Lung (tissue), 12 donors: Measurements from ENCODE around the gene ABCC4. TPM values are rescaled to one million over a fixed set of nuclear protein-coding genes. Genes with fewer than 3 reads are reported as not detected.

ENCODE experiments used
- ATAC-seq: fragments of 200-7000 bp; cut with Tn5 transposase; one replicate; pipeline ENCODE4 v1.9.1; 2020; ENCODE audit warnings: moderate number of reproducible peaks; ENCODE audit not compliant: insufficient read depth, low FRiP score
- DNase-seq, 3 donors: peaks; one replicate each; pipeline ENCODE4 v3.0.0-alpha.2; 2013 to 2017
- H3K27ac ChIP-seq, 2 donors: one replicate each; pipeline ENCODE4 v1.5.1; 2013; ENCODE audit warnings: mild to moderate bottlenecking in 2 of 2, moderate library complexity in 2 of 2, control low read depth in 1 of 2, inconsistent platforms in 1 of 2, low read depth in 1 of 2, low read length in 1 of 2
- H3K27me3 ChIP-seq, 3 donors: one replicate each; pipeline ENCODE4 v1.5.1; 2013; ENCODE audit warnings: low read length in 2 of 3; ENCODE audit not compliant: control insufficient read depth in 3 of 3, insufficient read depth in 3 of 3
- H3K36me3 ChIP-seq, 4 donors: one replicate each; pipeline ENCODE4 v1.5.1; 2013; ENCODE audit warnings: low read length in 4 of 4, mild to moderate bottlenecking in 1 of 4, moderate library complexity in 1 of 4; ENCODE audit not compliant: control insufficient read depth in 4 of 4, insufficient read depth in 4 of 4
- H3K4me1 ChIP-seq, 5 donors: one replicate each; pipeline ENCODE4 v1.5.1; 2013; ENCODE audit warnings: low read length in 5 of 5, mild to moderate bottlenecking in 2 of 5, moderate library complexity in 1 of 5; ENCODE audit not compliant: control insufficient read depth in 5 of 5, insufficient read depth in 5 of 5
- H3K4me3 ChIP-seq: one replicate; pipeline ENCODE4 v1.5.1; 2013; ENCODE audit warnings: mild to moderate bottlenecking, control low read depth, moderate library complexity
- H3K9ac ChIP-seq, 2 donors: one replicate each; pipeline ENCODE4 v1.5.1; 2013; ENCODE audit warnings: low read length in 2 of 2, control low read depth in 1 of 2; ENCODE audit not compliant: insufficient read depth in 1 of 2
- H3K9me3 ChIP-seq, 4 donors: one replicate each; pipeline ENCODE4 v1.5.1; 2013; ENCODE audit warnings: low read length in 3 of 4, mild to moderate bottlenecking in 1 of 4, moderate library complexity in 1 of 4; ENCODE audit not compliant: control insufficient read depth in 4 of 4, insufficient read depth in 3 of 4
- CTCF ChIP-seq: IDR thresholded peaks from 2 replicates; pipeline ENCODE4 v1.5.1; 2012; ENCODE audit warnings: mild to moderate bottlenecking; ENCODE audit errors: control extremely low read depth, extremely low read depth
- WGBS, 2 donors: extraction: QIAGEN DNeasy Blood & Tissue Kit; methylation state at CpG; one replicate each; pipeline ENCODE4 v1.1.7; 2013; 5-methylcytosine and 5-hydroxymethylcytosine counted together
- polyA plus RNA-seq, 2 donors: library from polyadenylated mRNA; stranded (reverse); fragments of 200-250 nt; gene quantifications; one replicate each; pipeline ENCODE4 v1.2.1, GENCODE V29; 2013
- total RNA-seq, 2 donors: library from RNA; depleted of rRNA in 1 of 2; stranded (reverse); fragments of >200 nt in 1 of 2; gene quantifications; one replicate each; pipeline ENCODE4 v1.2.1, GENCODE V29; 2014 to 2021
- donor health status: control.
- donor health status: control.
- donor health status: Bipolar disorder and iron deficiency.
- donor health status: healthy.
- donor health status: DM: yes; HTN: yes; CAD: no.

Gene ABCC4
- total and polyA plus RNA-seq, 4 donors = 7.1 to 38.7 (median 20.6) TPM

GRCh38 chr13:95261956-95262355 is 39.3 kb downstream of the ABCC4 start:
- no peak overlapping the region for H3K4me3 ChIP-seq
- ATAC-seq (no peak), DNase-seq (no peak)
- peaks cover 0 to 4% (median 3%) of the 10 kb centered on the region in 4 donors for H3K36me3 ChIP-seq
- H3K27ac ChIP-seq = no peak overlapping the region
- H3K9me3 ChIP-seq = peaks cover 0 to 2% (median 0%) of the 10 kb centered on the region in 4 donors
- H3K9ac ChIP-seq = no peak overlapping the region
- no peaks in the 10 kb centered on the region for H3K27me3 ChIP-seq
- TF ChIP-seq CTCF = no peak
- peaks cover 0 to 3% (median 0%) of the 10 kb centered on the region in 5 donors for H3K4me1 ChIP-seq
- 81 to 85% methylated on average over 3 of the region's 3 CpGs for WGBS, 2 donors

GRCh38 chr13:95260031-95260525 is 41.2 kb downstream of the ABCC4 start:
- WGBS, 2 donors = 92 to 95% methylated on average over 7 of the region's 7 CpGs
- no peak for TF ChIP-seq CTCF

GRCh38 chr13:95258619-95259194 is 42.5 kb downstream of the ABCC4 start:
- ATAC-seq = no peak
- Histone ChIP-seq H3K4me1 (peaks cover 0 to 1% (median 0%) of the 10 kb centered on the region in 5 donors), H3K27me3 (no peaks in the 10 kb centered on the region), H3K36me3 (peaks cover 0 to 4% (median 1%) of the 10 kb centered on the region in 4 donors), H3K4me3 (no peak overlapping the region), H3K9me3 (no peaks in the 10 kb centered on the region), H3K27ac (no peak overlapping the region), H3K9ac (no peak overlapping the region)
- 87 to 89% methylated on average over 9 of the region's 9 CpGs for WGBS, 2 donors
- DNase-seq = peak in 2 of 3 donors; percentile 34 to 36
- TF ChIP-seq CTCF = no peak

More at GRCh38 chr13:95260031-95260525, 41.2 kb downstream of the ABCC4 start:
- Histone ChIP-seq H3K4me1 (peaks cover 0 to 1% (median 0%) of the 10 kb centered on the region in 5 donors), H3K27ac (no peak overlapping the region), H3K4me3 (no peak overlapping the region), H3K27me3 (no peaks in the 10 kb centered on the region), H3K9ac (no peak overlapping the region), H3K9me3 (no peaks in the 10 kb centered on the region), H3K36me3 (peaks cover 0 to 4% (median 1%) of the 10 kb centered on the region in 4 donors)
- DNase-seq (no peak), ATAC-seq (no peak)
